ENCODE measurements around the gene PTGIR.

DNA sequence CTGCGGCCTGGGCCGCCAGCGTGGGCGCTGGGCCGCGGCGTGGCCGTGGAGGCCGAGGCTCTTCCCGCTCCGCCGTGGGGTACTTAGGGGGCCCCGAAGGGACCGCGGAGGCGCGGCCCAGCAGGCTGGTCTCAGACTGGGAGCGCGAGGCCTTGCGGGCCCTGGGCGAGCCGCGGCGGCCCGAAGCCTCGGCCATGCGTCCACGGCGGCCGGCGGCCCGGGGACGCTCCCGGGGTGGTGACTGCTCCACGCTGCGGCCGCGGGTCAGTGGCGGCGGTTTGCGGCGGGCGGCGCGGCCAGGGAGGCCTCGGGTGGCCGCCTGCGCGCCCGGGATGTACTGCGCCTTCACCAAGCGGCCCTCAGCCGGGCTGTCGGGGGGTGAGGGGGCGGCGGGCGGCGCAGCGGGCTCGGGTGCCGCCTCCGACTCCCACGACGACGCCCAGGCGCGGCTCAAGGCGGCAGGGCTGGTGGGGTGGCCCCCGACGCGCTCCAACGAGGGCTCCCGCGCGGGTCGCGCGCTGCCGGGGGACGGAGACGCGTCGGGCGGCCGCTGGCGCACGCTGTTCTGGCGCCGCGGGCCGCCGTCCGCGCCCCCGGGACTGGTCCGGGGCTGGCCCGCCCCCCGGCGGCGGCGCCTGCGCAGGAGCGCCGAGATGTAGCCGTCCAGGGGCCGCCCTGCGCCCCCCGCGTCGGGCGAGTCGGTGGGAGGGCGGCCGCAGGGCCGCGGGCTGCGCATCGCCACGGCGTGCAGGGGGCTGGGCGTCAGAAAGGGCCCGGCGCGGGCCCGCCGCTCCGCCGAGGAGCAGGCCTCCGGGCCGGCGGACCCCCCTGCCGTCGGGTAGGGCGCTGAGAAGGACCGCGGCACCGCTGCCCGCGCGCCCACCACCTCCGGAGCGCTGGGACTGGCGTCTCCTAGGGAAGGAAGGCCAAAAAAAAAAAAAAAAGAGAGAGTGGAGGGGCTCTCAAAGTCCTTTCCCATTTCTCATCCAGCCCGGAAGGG lies 24.4 kb upstream of the PTGIR start:
- no peak for TF ChIP-seq TAF1 (IDR thresholded peaks at IDR 0.05; ENCODE audit: borderline replicate concordance, low read depth, low read length)
- TF ChIP-seq POLR2A (IDR thresholded peaks at IDR 0.05; ENCODE audit: low read depth, low read length): no peak
